Activated CD8-positive, alpha-beta T cell treated with anti-CD3 and anti-CD28 coated beads, Interleukin-2, amount 10 ng/mL, durations not matched to agents 7 days and 5 days (primary cell): ENCODE data around the gene SSNA1. TPM values are rescaled to one million over a fixed set of nuclear protein-coding genes. Genes with fewer than 3 reads are reported as not detected.
"Not testable (repeated sequence)": the region's sequence is repeated elsewhere in the genome, so short reads cannot be mapped to it uniquely, and the experiment has no call there.

Source experiments
- ATAC-seq: fragments of 150-1000 bp; cut with Tn5 transposase; one replicate; pipeline ENCODE4 v1.10.0; 2021; ENCODE audit warnings: moderate library complexity
- CTCF ChIA-PET: fragments of 350-600 bp; sonication (Branson Sonifier 250); formaldehyde crosslinking; loops from one replicate; lab custom pipeline; 2021; ENCODE audit warnings: antibody characterized with exemption; lab: Charles Lee
- POLR2A ChIA-PET: fragments of 350-600 bp; sonication (Branson Sonifier 250); formaldehyde crosslinking; loops from one replicate; lab custom pipeline; 2021; ENCODE audit warnings: antibody characterized with exemption; lab: Charles Lee
- DNase-seq: peaks from one replicate; pipeline ENCODE4 v3.0.0-alpha.2; 2020
- H3K27ac Mint-ChIP-seq: one replicate; pipeline ENCODE4 v1.8.0; 2021; ENCODE audit warnings: mild to moderate bottlenecking, mixed read lengths
- H3K27me3 Mint-ChIP-seq: one replicate; pipeline ENCODE4 v1.8.0; 2021; ENCODE audit warnings: low read depth, mixed read lengths
- H3K36me3 Mint-ChIP-seq: one replicate; pipeline ENCODE4 v1.8.0; 2021; ENCODE audit warnings: low read depth, mixed read lengths
- H3K4me1 Mint-ChIP-seq: one replicate; pipeline ENCODE4 v1.8.0; 2021; ENCODE audit warnings: low read depth, mixed read lengths
- H3K4me3 Mint-ChIP-seq: one replicate; pipeline ENCODE4 v1.8.0; 2021; ENCODE audit warnings: mild to moderate bottlenecking, mixed read lengths
- H3K9me3 Mint-ChIP-seq: one replicate; pipeline ENCODE4 v1.8.0; 2022; ENCODE audit warnings: mixed read lengths; ENCODE audit not compliant: insufficient read depth
- total RNA-seq, 2 experiments: library from RNA; stranded (reverse); gene quantifications; one replicate each; pipeline ENCODE4 v1.2.3, GENCODE V29; 2021

The SSNA1 gene
- total RNA-seq, 2 experiments from 2014 or later = 88.2 to 90.0 TPM

DNA sequence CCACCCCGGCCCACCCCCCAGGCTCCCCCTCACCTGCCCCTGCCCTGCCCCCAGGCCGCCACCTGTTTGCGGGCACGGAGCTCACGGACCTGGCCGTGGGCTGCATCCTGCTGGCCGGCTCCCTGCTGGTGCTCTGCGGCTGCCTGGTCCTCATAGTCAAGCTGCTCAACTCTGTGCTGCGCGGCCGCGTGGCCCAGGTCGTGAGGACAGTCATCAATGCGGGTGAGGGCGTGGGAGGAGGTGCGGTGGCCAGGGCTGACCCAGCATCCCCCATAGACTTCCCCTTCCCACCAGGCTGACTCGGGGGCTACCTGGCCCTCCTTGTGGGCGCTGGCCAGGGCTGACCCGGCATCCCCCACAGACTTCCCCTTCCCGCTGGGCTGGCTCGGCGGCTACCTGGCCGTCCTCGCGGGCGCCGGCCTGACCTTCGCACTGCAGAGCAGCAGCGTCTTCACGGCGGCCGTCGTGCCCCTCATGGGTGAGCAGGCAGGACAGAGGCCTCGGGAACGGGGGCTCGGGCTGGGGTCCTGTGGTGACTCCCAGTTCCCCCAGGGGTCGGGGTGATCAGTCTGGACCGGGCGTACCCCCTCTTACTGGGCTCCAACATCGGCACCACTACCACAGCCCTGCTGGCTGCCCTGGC, 45.7 kb downstream of the SSNA1 start:
- H3K9me3 Mint-ChIP-seq = no peaks in the 10 kb centered on the region
- DNase-seq (no peak), ATAC-seq (no peak)
- peaks cover 3% of the 10 kb centered on the region for H3K36me3 Mint-ChIP-seq
- no peak overlapping the region for H3K27ac Mint-ChIP-seq
- POLR2A ChIA-PET = no interaction called here
- no peak overlapping the region for H3K4me3 Mint-ChIP-seq
- peaks cover 18% of the 10 kb centered on the region for H3K4me1 Mint-ChIP-seq
- CTCF ChIA-PET = interaction anchor here (1.3 to 5.2 kb wide), 2 partner anchors 9 to 138 kb away, joined by 4 to 73 read pairs; partner anchors contain the start of genes CYSRT1, RNF208 and RNF224
- H3K27me3 Mint-ChIP-seq = peaks cover 3% of the 10 kb centered on the region

DNA sequence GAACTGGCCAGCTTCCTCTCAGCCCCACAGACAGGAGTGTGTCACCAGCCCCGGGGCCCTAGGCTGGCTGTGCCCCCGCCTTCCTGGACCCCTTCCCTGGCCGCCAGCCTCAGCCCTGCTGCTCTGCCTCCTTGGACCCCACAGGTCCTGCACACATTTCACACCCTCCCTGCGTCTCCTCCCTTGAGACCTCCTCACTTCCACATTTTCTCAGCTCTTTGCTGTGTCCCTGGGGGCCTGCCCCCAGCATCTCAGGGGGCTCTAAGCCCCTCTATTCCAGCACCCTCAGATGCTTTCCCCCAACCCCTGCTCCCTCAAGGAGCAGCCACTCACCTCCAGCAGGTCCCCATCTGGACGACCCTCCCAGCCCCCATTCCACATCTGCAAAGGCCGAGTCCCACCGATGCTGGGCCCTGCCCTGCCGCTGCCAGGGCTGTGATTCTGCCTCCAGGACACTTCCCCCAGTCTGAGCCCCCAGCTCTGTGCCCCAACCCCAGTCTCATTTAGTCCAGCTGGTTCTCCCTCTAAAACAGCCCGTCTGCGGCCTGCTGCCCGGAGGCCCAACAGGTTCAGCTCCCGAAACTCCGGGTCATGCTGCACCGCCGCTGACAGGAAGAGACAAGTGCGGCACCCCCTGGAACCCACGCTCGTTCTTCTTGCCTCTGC, 46.4 kb downstream of the SSNA1 start:
- Mint-ChIP-seq H3K4me3 (no peak overlapping the region), H3K36me3 (peaks cover 4% of the 10 kb centered on the region), H3K9me3 (no peaks in the 10 kb centered on the region), H3K4me1 (peaks cover 18% of the 10 kb centered on the region), H3K27me3 (peaks cover 3% of the 10 kb centered on the region), H3K27ac (no peak overlapping the region)
- ATAC-seq (no peak), DNase-seq (no peak)
- POLR2A ChIA-PET = no interaction called here
- CTCF ChIA-PET = interaction anchor here (1.3 to 5.2 kb wide), 2 partner anchors 10 to 139 kb away, joined by 4 to 73 read pairs; partner anchors contain the start of genes CYSRT1, RNF208 and RNF224

DNA sequence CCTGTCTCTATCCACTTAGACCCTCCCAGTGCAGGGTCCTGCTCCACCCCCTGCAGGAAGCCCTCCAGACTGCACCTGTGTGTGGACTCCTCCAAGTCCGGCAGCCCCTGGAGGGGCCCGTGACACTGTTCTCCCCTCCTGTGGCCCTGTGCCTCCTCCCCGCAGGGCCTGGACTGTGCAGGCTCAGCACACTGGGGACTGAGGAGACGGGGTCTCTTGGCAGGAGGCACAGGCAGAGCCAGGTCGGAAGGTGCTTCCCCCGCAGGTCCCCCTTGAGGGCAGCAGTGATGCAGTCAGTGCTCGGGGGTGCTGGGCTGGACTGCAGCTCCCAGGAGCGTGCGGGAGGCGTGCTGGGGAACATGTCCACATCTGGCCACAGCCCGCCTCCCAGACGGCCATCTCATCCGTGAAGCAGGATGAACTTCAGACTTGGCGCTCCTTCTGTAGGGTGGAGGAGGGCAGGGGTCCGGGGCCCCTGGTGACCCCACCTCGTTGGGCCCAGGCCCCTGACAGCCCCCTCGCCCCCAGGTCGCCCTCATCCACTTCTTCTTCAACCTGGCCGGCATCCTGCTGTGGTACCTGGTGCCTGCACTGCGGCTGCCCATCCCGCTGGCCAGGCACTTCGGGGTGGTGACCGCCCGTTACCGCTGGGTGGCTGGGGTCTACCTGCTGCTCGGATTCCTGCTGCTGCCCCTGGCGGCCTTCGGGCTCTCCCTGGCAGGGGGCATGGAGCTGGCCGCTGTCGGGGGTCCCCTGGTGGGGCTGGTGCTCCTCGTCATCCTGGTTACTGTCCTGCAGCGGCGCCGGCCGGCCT, 47.2 kb downstream of the SSNA1 start:
- ATAC-seq (no peak), DNase-seq (no peak)
- ChIA-PET CTCF (interaction anchor here (1.0 to 5.2 kb wide), 17 partner anchors 10 to 439 kb away, joined by 3 to 73 read pairs (median 7); partner anchors contain the start of genes ANAPC2, CCDC183, CYSRT1 and DPP7), POLR2A (no interaction called here)
- Mint-ChIP-seq H3K27me3 (peaks cover 3% of the 10 kb centered on the region), H3K27ac (no peak overlapping the region), H3K4me1 (peaks cover 18% of the 10 kb centered on the region), H3K9me3 (no peaks in the 10 kb centered on the region), H3K36me3 (peaks cover 4% of the 10 kb centered on the region), H3K4me3 (no peak overlapping the region)

DNA sequence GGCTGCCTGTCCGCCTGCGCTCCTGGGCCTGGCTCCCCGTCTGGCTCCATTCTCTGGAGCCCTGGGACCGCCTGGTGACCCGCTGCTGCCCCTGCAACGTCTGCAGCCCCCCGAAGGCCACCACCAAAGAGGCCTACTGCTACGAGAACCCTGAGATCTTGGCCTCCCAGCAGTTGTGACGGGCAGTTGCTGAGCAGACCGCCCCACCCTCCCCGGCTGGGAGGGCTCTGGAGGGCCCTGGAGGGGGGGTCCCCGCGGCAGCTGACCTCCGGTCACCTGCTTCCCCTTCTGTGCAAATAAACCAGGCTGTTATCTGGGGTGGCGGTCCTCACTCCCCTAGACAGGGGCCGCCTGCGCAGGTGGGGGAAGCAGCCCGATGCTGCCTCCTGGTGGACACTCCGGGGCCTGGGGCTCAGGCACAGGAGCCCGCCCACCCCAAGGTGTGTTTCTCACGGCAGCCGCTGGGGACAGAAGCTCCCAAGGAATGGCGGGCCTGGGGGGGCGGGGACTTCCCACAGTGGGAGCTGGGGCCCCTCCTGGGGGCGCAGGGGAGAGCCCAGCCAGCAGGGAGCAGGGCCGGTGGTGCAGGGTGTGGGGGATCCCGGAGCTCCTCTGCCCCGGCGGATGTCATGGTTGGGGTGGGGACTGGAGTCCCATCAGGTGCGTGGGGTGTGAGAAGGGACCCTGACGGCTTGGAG, 47.9 kb downstream of the SSNA1 start:
- POLR2A ChIA-PET = interaction anchor here (0.6 to 1.7 kb wide), 6 partner anchors 9 to 165 kb away, joined by 3 to 5 read pairs (median 3); partner anchors contain the start of genes ANAPC2, RNF208 and RNF224
- H3K36me3 Mint-ChIP-seq = peaks cover 8% of the 10 kb centered on the region
- H3K27me3 Mint-ChIP-seq = peaks cover 3% of the 10 kb centered on the region
- CTCF ChIA-PET = interaction anchor here (0.6 to 5.2 kb wide), 44 partner anchors 9 to 440 kb away, joined by 3 to 73 read pairs (median 4); partner anchors contain the start of genes ABCA2, ANAPC2, CCDC183 and CYSRT1
- peak; percentile 93 for DNase-seq
- no peak overlapping the region for H3K27ac Mint-ChIP-seq
- peaks cover 20% of the 10 kb centered on the region for H3K4me1 Mint-ChIP-seq
- H3K4me3 Mint-ChIP-seq = no peak overlapping the region
- H3K9me3 Mint-ChIP-seq = no peaks in the 10 kb centered on the region
- peak; percentile 29 for ATAC-seq

DNA sequence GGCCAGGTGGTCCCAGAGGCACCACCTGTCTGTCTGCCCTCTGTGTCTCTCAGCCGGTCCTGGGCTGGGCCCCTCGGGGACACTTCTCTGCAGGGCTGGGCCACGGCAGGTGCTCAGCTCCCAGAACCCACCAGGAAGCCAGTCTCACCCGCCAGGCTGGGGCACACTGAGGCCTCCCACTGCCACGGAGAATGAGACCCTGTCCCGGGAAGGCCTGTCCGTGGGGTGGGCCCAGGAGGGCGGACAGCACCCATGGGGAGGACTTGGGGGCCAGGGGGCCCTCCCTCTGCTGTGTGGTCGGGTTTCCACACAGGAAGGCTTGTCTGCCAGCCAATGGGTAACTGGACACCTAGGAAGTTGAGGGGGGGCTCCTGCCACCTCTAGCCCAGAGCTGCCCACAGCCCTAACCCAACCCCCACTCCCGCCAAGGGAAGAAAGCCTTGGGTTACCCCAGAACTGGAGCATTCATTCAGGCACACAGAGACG, 48.5 kb downstream of the SSNA1 start:
- H3K36me3 Mint-ChIP-seq = peaks cover 10% of the 10 kb centered on the region
- no peaks in the 10 kb centered on the region for H3K9me3 Mint-ChIP-seq
- no peak for ATAC-seq
- H3K4me1 Mint-ChIP-seq = peaks cover 20% of the 10 kb centered on the region
- peaks cover 3% of the 10 kb centered on the region for H3K27me3 Mint-ChIP-seq
- DNase-seq = no peak
- ChIA-PET POLR2A (interaction anchor here (0.6 to 1.7 kb wide), 6 partner anchors 8 to 166 kb away, joined by 3 to 5 read pairs (median 3); partner anchors contain the start of genes ANAPC2, RNF208 and RNF224), CTCF (interaction anchor here (0.6 to 5.2 kb wide), 44 partner anchors 9 to 441 kb away, joined by 3 to 73 read pairs (median 4); partner anchors contain the start of genes ABCA2, ANAPC2, CCDC183 and CYSRT1)
- H3K4me3 Mint-ChIP-seq = no peak overlapping the region
- no peak overlapping the region for H3K27ac Mint-ChIP-seq

DNA sequence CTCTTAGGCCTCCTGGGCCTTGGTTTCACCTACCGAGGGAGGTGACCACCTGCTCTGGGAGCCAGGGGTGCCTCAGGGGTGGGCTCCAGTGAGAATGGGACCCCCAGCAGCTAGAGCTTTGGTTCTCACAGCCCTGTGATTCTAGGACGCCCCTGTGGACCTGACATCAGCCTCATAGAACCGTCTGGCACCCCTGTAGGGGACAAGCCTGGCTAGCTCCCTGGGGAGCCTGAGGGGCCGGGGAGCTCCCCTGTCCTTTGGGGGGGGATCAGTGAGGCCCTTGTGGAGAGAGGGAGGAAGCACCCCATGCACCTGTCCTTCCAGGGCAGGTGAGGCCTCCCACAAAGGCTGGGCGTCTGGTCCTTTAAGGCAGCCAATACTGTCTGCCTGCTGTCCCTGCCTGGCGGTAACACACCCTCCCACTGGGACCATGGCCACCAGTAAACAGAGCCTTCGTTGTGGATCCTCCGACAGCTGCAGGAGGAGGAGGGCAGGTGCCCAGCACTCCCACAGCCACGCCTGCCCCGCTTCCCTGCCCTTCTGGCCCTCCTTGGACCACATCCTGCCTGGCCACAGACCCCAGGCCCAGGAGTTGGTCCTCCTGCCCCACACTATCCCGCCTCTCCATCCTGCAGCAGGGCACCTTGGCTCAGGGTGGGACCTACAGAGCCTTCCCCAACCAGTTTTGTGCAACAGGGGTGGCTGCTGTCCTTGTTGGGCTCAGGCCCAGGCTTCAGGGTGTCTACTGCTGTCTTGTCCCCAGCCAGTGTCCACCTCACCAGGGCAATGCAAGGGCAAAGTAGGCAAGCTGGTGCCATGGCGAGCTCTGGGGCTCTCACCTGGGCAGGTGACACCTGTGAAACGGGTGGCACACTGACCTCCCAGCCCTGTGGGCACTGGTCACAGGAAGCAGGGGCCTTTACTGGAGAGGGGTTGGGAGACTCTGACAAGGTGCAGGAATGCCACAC, 49.6 kb downstream of the SSNA1 start:
- ATAC-seq (no peak), DNase-seq (no peak)
- H3K4me3 Mint-ChIP-seq = no peak overlapping the region
- H3K27ac Mint-ChIP-seq = peak overlapping the region; percentile 46
- peaks cover 29% of the 10 kb centered on the region for H3K4me1 Mint-ChIP-seq
- CTCF ChIA-PET = interaction anchor here (0.7 to 5.2 kb wide), 10 partner anchors 10 to 167 kb away, joined by 3 to 73 read pairs (median 6); partner anchors contain the start of genes CYSRT1, NELFB, RNF208 and RNF224
- H3K9me3 Mint-ChIP-seq = no peaks in the 10 kb centered on the region
- POLR2A ChIA-PET = interaction anchor here (0.6 to 1.7 kb wide), 4 partner anchors 11 to 28 kb away, joined by 3 to 4 read pairs (median 3); partner anchors contain the start of gene RNF224
- peaks cover 21% of the 10 kb centered on the region for H3K36me3 Mint-ChIP-seq
- H3K27me3 Mint-ChIP-seq = peaks cover 3% of the 10 kb centered on the region

DNA sequence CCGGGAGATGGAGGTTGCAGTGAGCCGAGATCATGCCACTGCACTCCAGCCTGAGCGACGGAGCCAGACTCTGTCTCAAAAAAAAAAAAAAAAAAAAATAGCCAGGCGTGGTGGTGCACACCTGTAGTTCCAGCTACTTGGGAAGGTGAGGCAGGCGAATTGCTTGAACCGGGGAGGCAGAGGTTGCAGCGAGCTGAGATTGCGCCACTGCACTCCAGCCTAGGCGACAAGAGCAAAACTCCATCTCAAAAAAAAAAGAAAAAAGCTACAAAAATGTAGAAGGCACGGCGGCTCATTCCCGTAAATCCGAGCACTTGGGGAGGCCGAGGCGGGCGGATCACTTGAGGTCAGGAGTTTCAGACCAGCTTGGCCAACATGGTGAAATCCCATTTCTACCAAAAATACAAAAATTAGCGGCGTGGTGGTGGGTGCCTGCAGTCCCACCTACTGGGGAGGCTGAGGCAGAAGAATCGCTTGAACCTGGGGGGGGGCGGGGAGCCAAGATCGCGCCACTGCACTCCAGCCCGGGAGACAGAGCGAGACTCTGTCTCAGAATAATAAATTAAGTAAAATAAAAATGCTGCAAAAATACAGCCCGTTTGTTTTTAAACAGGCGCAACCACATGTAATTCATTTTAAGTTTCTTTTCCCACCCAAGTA, 51.2 kb downstream of the SSNA1 start:
- not testable (repeated sequence) for H3K9me3 Mint-ChIP-seq, ATAC-seq, H3K27me3 Mint-ChIP-seq, DNase-seq
- H3K36me3 Mint-ChIP-seq = peaks cover 31% of the 10 kb centered on the region
- peak overlapping the region; percentile 72 for H3K4me3 Mint-ChIP-seq
- peaks cover 40% of the 10 kb centered on the region for H3K4me1 Mint-ChIP-seq
- ChIA-PET POLR2A (interaction anchor here (0.6 to 3.8 kb wide), 18 partner anchors 15 to 358 kb away, joined by 3 to 87 read pairs (median 6); partner anchors contain the start of genes CYSRT1, LRRC26, MAN1B1 and NELFB), CTCF (interaction anchor here (0.8 to 5.0 kb wide), 8 partner anchors 12 to 172 kb away, joined by 3 to 32 read pairs (median 4); partner anchors contain the start of genes CYSRT1, MAN1B1, NELFB and RNF208)
- H3K27ac Mint-ChIP-seq = peak overlapping the region; percentile 68
